Spleen (tissue), 11 donors: ENCODE data around the gene ERGIC2. TPM values are rescaled to one million over a fixed set of nuclear protein-coding genes. Genes with fewer than 3 reads are reported as not detected.

Source experiments
- DNase-seq: peaks from one replicate; pipeline ENCODE4 v3.0.0-alpha.2; 2020
- H3K27ac ChIP-seq, 8 donors: fragments of 200-600 bp; sonication (generic) in 7 of 8; 1 replicate in 4 of 8; 2 replicates in 4 of 8; pipeline versions ENCODE4 v1.5.0 to v1.8.0; 2016 to 2021; ENCODE audit warnings: inconsistent platforms in 4 of 8, mild to moderate bottlenecking in 4 of 8, moderate library complexity in 1 of 8
- H3K27me3 ChIP-seq, 7 donors: fragments of 200-600 bp; sonication (generic) in 6 of 7; replicated peaks in 1 of 7; 1 replicate in 4 of 7; 2 replicates in 3 of 7; pipeline versions ENCODE4 v1.5.0 to v1.8.0; 2016 to 2021; ENCODE audit warnings: inconsistent platforms in 3 of 7, mild to moderate bottlenecking in 1 of 7
- H3K36me3 ChIP-seq, 6 donors: fragments of 200-600 bp; sonication (generic) in 5 of 6; 1 replicate in 4 of 6; 2 replicates in 2 of 6; pipeline versions ENCODE4 v1.5.0 to v1.8.0; 2016 to 2021; ENCODE audit warnings: inconsistent platforms in 2 of 6
- H3K4me1 ChIP-seq, 6 donors: fragments of 200-600 bp; sonication (generic) in 5 of 6; 1 replicate in 3 of 6; 2 replicates in 3 of 6; pipeline versions ENCODE4 v1.5.0 to v1.8.0; 2016 to 2021; ENCODE audit warnings: inconsistent platforms in 3 of 6
- H3K4me3 ChIP-seq, 8 donors: fragments of 200-600 bp; sonication (generic) in 7 of 8; 1 replicate in 4 of 8; 2 replicates in 4 of 8; pipeline versions ENCODE4 v1.5.0 to v1.8.0; 2016 to 2021; ENCODE audit warnings: inconsistent platforms in 4 of 8, mild to moderate bottlenecking in 4 of 8, moderate library complexity in 2 of 8
- H3K9me3 ChIP-seq, 8 donors: fragments of 200-600 bp; sonication (generic) in 7 of 8; 1 replicate in 4 of 8; 2 replicates in 4 of 8; pipeline versions ENCODE4 v1.5.0 to v1.8.0; 2016 to 2021; ENCODE audit warnings: inconsistent platforms in 4 of 8
- CTCF ChIP-seq, 11 experiments: fragments of 200-600 bp in 7 of 11; fragments of 450-650 bp in 4 of 11; sonication (generic) in 4 of 11; IDR thresholded peaks in 8 of 11; conservative IDR thresholded peaks in 3 of 11; 1 replicate in 7 of 11; 2 replicates in 4 of 11; pipeline versions ENCODE4 v1.4.0 to v1.8.0; 2016 to 2021; ENCODE audit warnings: antibody characterized with exemption in 11 of 11, inconsistent platforms in 4 of 11, mild to moderate bottlenecking in 1 of 11
- POLR2A ChIP-seq, 3 donors: fragments of 450-650 bp; IDR thresholded peaks; one replicate each; pipeline ENCODE4 v1.5.1; 2017; ENCODE audit warnings: antibody characterized with exemption in 3 of 3, mild to moderate bottlenecking in 1 of 3
- POLR2AphosphoS5 ChIP-seq, 3 donors: sonication (generic); formaldehyde crosslinking; IDR thresholded peaks; one replicate each; pipeline ENCODE4 v1.5.1; 2017; ENCODE audit warnings: antibody characterized with exemption in 3 of 3
- WGBS, 5 donors: extraction: QIAGEN DNeasy Blood & Tissue Kit in 3 of 5; methylation state at CpG; one replicate each; pipeline versions ENCODE4 v1.1.5 to v1.1.7; 2013 to 2018; 5-methylcytosine and 5-hydroxymethylcytosine counted together
- intact Hi-C: fragments of 100-400 bp; cut with DNase I; formaldehyde crosslinking; loops from one replicate; pipeline ENCODE4 v1.15.0; 2023; ENCODE audit warnings: low total_unique reads
- polyA plus RNA-seq, 3 donors: library from polyadenylated mRNA; stranded (reverse); fragments of 200-250 nt; gene quantifications; one replicate each; pipeline ENCODE4 v1.2.1, GENCODE V29; 2013
- total RNA-seq, 7 donors: library from RNA; depleted of rRNA in 3 of 7; stranded (reverse); fragments of >200 nt in 3 of 7; fragmentation: NEBNext Ultra II Directional in 4 of 7; extraction: Animal tissue kit (Norgen Biotek cat#: 25700) in 4 of 7; gene quantifications; one replicate each; pipeline versions ENCODE4 v1.1.0 to v1.2.1, GENCODE V29; 2016 to 2021
- donor health status: healthy with polysubstance abuse.
- donor health status: DM: no; HTN: no; CAD: no; lungs with moderate emphysema.
- donor health status: DM: no; HTN: no; CAD: no.
- donor health status: Bipolar disorder and iron deficiency.
- donor health status: healthy.
- donor health status: DM: no; HTN: no; CAD: no.
- donor health status: DM: yes; HTN: yes; CAD: no.

Gene ERGIC2
- total and polyA plus RNA-seq, 10 donors, result 26.6 to 65.2 (median 51.2) TPM

- no peak for TF ChIP-seq POLR2A (IDR thresholded peaks at IDR 0.05)
- H3K4me1 ChIP-seq, result peaks cover 0 to 3% (median 0%) of the 10 kb centered on the region in 6 donors
- no peak overlapping the region for H3K4me3 ChIP-seq
- H3K27me3 ChIP-seq, result no peaks in the 10 kb centered on the region
- 96 to 100% (median 97%) methylated on average over 2 of the region's 2 CpGs for WGBS, 5 donors
- peaks cover 0 to 5% (median 2%) of the 10 kb centered on the region in 8 donors for H3K9me3 ChIP-seq
- DNase-seq, result no peak
- no peak overlapping the region for H3K27ac ChIP-seq
- intact Hi-C loops, result no loop called here
- peaks cover 0 to 90% (median 51%) of the 10 kb centered on the region in 6 donors for H3K36me3 ChIP-seq
Measured at GRCh38 chr12:29365091-29365490, 15.9 kb downstream of the ERGIC2 start.

DNA sequence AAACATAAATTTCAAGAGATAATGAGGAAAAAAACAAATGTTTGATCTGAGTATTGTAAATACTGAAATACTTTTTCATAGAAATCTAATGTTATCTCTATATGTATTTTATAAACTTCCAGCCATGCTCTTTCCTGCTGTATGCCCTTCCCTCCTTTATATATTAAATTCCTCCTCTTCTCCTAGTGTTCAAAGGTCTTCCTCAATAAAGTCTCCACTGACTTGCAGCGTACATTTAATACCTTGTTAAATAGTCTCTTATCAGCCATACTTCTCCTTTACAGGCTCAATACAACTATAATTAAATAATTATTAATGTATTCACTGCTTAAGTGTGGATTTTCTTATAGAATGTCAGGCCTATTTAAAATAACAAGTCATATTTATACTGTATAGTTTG, 26.0 kb downstream of the ERGIC2 start:
- TF ChIP-seq POLR2A (IDR thresholded peaks at IDR 0.05), result no peak
- no peak for TF ChIP-seq CTCF (IDR thresholded peaks at IDR 0.05 in 8 of 11, conservative IDR thresholded peaks at IDR 0.05 in 3 of 11)
- TF ChIP-seq POLR2AphosphoS5 (IDR thresholded peaks at IDR 0.05), result no peak
- intact Hi-C loops, result no loop called here
- no peak overlapping the region for H3K27ac ChIP-seq
- no peak overlapping the region for H3K4me3 ChIP-seq
- H3K27me3 ChIP-seq, result no peaks in the 10 kb centered on the region
- no peak for DNase-seq
- no peaks in the 10 kb centered on the region for H3K4me1 ChIP-seq
- no peaks in the 10 kb centered on the region for H3K9me3 ChIP-seq
- 92 to 100% (median 95%) methylated on average over 1 of the region's 1 CpG for WGBS, 5 donors
- peaks cover 0 to 85% (median 44%) of the 10 kb centered on the region in 6 donors for H3K36me3 ChIP-seq

- Histone ChIP-seq H3K27me3 (no peaks in the 10 kb centered on the region), H3K4me1 (no peaks in the 10 kb centered on the region), H3K36me3 (peaks cover 0 to 90% (median 41%) of the 10 kb centered on the region in 6 donors), H3K27ac (no peak overlapping the region), H3K4me3 (no peak overlapping the region), H3K9me3 (no peaks in the 10 kb centered on the region)
- intact Hi-C loops, result no loop called here
- TF ChIP-seq POLR2A (IDR thresholded peaks at IDR 0.05) (no peak), CTCF (IDR thresholded peaks at IDR 0.05 in 8 of 11, conservative IDR thresholded peaks at IDR 0.05 in 3 of 11) (no peak), POLR2AphosphoS5 (IDR thresholded peaks at IDR 0.05) (no peak)
- DNase-seq, result no peak
Measured at GRCh38 chr12:29350080-29350479, 30.9 kb downstream of the ERGIC2 start.

DNA sequence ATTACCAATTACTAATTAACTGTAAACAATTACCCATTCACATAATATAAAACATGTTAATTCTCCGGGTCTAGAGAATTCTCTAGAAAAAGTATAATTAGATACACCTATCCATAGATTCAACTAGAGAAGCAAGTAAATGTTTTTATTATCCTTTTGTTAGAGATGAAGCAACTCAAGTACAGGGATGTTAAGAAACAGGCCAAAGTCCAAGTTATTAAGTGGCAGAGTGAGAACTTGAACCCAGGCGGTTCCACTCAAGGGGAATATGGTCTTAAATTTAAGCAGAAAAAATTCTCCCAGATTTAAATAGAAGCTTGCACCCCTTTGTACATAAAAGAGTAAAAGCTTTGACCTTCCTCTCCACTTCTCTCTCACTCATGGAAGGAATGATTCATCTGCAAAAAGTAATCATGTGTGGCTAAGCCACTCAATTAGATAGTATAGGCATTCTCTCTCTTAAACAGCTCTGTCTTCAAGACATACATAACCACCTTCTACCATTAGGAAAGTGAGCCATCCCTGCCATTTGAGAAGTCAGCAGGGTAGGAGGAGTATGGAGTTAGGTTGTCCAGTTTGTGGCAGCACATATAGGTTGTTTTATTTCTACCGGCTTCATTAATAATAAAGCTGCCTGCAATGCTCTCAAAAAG, 34.1 kb downstream of the ERGIC2 start:
- peaks cover 0 to 90% (median 53%) of the 10 kb centered on the region in 6 donors for H3K36me3 ChIP-seq
- 93 to 98% (median 97%) methylated on average over 3 of the region's 3 CpGs for WGBS, 5 donors
- H3K4me3 ChIP-seq, result no peak overlapping the region
- TF ChIP-seq POLR2A (IDR thresholded peaks at IDR 0.05) (no peak), POLR2AphosphoS5 (IDR thresholded peaks at IDR 0.05) (no peak), CTCF (IDR thresholded peaks at IDR 0.05 in 8 of 11, conservative IDR thresholded peaks at IDR 0.05 in 3 of 11) (no peak)
- no peaks in the 10 kb centered on the region for H3K27me3 ChIP-seq
- H3K9me3 ChIP-seq, result no peaks in the 10 kb centered on the region
- no peaks in the 10 kb centered on the region for H3K4me1 ChIP-seq
- intact Hi-C loops, result no loop called here
- no peak overlapping the region for H3K27ac ChIP-seq
- no peak for DNase-seq
